PFSK-1 (cell line): ENCODE results near the gene POC1A.

Experiments used
- FOXP2 ChIP-seq: optimal IDR thresholded peaks from 2 replicates; pipeline ENCODE3; 2011; ENCODE audit warnings: borderline replicate concordance, control low read depth, inconsistent platforms; ENCODE audit not compliant: insufficient read depth; ENCODE audit errors: extremely low read length, extremely low read depth
- POLR2AphosphoS5 ChIP-seq: IDR thresholded peaks from 2 replicates; pipeline ENCODE4 v1.6.1; 2012; ENCODE audit warnings: low read depth, mild to moderate bottlenecking, control low read depth, low read length, moderate library complexity
- SIN3A ChIP-seq: IDR thresholded peaks from 2 replicates; pipeline ENCODE4 v1.6.1; 2012; ENCODE audit warnings: mild to moderate bottlenecking, low read length, moderate library complexity, borderline replicate concordance; ENCODE audit not compliant: insufficient read depth
- TAF1 ChIP-seq: IDR thresholded peaks from 2 replicates; pipeline ENCODE4 v1.6.1; 2012; ENCODE audit warnings: low read length, control low read depth, borderline replicate concordance; ENCODE audit not compliant: insufficient read depth
- TF ChIP-seq, protein P1 (sequence below), 2 experiments: IDR thresholded peaks; 2 replicates each; pipeline versions ENCODE4 v1.6.1 to v1.8.0; 2011 to 2012; ENCODE audit warnings: low read depth in 2 of 2, low read length in 2 of 2, control low read depth in 1 of 2, inconsistent platforms in 1 of 2, mild to moderate bottlenecking in 1 of 2, moderate library complexity in 1 of 2; ENCODE audit not compliant: insufficient read depth in 1 of 2

The POC1A gene

GRCh38 chr3:52132930-52133329 is 21.3 kb downstream of the POC1A start:
- TF ChIP-seq, protein P1, sequence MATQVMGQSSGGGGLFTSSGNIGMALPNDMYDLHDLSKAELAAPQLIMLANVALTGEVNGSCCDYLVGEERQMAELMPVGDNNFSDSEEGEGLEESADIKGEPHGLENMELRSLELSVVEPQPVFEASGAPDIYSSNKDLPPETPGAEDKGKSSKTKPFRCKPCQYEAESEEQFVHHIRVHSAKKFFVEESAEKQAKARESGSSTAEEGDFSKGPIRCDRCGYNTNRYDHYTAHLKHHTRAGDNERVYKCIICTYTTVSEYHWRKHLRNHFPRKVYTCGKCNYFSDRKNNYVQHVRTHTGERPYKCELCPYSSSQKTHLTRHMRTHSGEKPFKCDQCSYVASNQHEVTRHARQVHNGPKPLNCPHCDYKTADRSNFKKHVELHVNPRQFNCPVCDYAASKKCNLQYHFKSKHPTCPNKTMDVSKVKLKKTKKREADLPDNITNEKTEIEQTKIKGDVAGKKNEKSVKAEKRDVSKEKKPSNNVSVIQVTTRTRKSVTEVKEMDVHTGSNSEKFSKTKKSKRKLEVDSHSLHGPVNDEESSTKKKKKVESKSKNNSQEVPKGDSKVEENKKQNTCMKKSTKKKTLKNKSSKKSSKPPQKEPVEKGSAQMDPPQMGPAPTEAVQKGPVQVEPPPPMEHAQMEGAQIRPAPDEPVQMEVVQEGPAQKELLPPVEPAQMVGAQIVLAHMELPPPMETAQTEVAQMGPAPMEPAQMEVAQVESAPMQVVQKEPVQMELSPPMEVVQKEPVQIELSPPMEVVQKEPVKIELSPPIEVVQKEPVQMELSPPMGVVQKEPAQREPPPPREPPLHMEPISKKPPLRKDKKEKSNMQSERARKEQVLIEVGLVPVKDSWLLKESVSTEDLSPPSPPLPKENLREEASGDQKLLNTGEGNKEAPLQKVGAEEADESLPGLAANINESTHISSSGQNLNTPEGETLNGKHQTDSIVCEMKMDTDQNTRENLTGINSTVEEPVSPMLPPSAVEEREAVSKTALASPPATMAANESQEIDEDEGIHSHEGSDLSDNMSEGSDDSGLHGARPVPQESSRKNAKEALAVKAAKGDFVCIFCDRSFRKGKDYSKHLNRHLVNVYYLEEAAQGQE (IDR thresholded peaks at IDR 0.05; ENCODE audit: insufficient read depth in 1 of 2, low read depth in 2 of 2, low read length in 2 of 2) = no peak
- TF ChIP-seq TAF1 (no peak), POLR2AphosphoS5 (no peak), FOXP2 (no peak), SIN3A (no peak)

- TF ChIP-seq SIN3A (no peak), TAF1 (no peak), FOXP2 (no peak)
- TF ChIP-seq, protein P1 (IDR thresholded peaks at IDR 0.05; ENCODE audit: insufficient read depth in 1 of 2, low read depth in 2 of 2, low read length in 2 of 2) = no peak
These were observed 22.2 kb downstream of the POC1A start for GRCh38 chr3:52132041-52132440.

- TF ChIP-seq TAF1 = no peak
- TF ChIP-seq SIN3A = no peak
- TF ChIP-seq POLR2AphosphoS5 = no peak
These were observed 23.1 kb downstream of the POC1A start for GRCh38 chr3:52130966-52131622.

GRCh38 chr3:52128118-52128683 is 26.0 kb downstream of the POC1A start:
- TF ChIP-seq, protein P1 (IDR thresholded peaks at IDR 0.05; ENCODE audit: insufficient read depth in 1 of 2, low read depth in 2 of 2, low read length in 2 of 2) = no peak
- TF ChIP-seq POLR2AphosphoS5 (no peak), FOXP2 (no peak), SIN3A (no peak)

DNA sequence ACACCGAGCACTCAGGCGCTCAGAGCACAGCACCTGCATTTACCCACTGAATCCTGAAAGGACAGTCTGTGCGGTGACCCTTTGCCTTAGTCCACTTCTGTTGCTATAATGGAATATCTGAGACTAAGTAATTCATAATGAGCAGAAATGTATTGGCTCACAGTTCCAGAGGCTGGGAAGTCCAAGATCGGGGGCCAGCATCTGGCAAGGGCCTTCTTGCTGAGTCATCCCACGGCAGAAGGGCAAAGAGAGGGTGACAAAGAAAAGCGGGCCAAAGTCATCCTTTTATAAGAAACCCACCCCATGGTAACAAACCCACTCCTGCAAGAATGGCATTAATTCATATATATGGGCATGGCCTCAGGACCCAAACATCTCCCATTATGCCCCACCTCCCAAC is 27.7 kb downstream of the POC1A start:
- TF ChIP-seq, protein P1 (IDR thresholded peaks at IDR 0.05; ENCODE audit: insufficient read depth in 1 of 2, low read depth in 2 of 2, low read length in 2 of 2) = no peak
- TF ChIP-seq SIN3A (no peak), FOXP2 (no peak), TAF1 (no peak), POLR2AphosphoS5 (no peak)
